Loucy (cell line): ENCODE results near the gene LRRC61.

ENCODE experiments used
- EZH2phosphoT487 ChIP-seq: fragments of 200-600 bp; IDR thresholded peaks from 2 replicates; pipeline ENCODE4 v1.6.1; 2018; ENCODE audit warnings: antibody characterized with exemption, mild to moderate bottlenecking, moderate library complexity, borderline replicate concordance
- TF ChIP-seq, protein P1 (sequence below): fragments of 200-600 bp; sonication (generic); conservative IDR thresholded peaks from 2 replicates; pipeline ENCODE4 v1.5.1; 2014; ENCODE audit warnings: mild to moderate bottlenecking, antibody characterized with exemption, low read length

DNA sequence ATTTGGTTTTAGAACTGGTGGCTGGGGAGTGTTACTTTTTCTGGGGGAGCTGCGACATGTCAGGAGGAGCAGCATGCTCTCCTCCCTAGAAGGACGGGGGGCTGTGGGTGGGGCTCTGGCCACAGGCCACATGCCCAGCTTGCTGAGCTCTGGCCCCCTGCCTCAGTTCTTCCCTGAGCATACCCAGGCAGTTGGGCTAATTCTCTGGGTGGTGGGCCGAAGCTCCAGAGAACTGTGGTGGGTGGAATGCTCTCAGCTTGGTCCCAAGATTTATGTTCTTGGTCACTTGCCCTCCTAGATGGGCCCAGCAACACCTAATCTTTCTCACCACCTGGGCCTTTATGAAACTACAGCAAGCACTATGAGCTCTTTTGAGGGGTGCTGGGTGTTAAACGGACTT lies 50.9 kb downstream of the LRRC61 start:
- TF ChIP-seq, protein P1, sequence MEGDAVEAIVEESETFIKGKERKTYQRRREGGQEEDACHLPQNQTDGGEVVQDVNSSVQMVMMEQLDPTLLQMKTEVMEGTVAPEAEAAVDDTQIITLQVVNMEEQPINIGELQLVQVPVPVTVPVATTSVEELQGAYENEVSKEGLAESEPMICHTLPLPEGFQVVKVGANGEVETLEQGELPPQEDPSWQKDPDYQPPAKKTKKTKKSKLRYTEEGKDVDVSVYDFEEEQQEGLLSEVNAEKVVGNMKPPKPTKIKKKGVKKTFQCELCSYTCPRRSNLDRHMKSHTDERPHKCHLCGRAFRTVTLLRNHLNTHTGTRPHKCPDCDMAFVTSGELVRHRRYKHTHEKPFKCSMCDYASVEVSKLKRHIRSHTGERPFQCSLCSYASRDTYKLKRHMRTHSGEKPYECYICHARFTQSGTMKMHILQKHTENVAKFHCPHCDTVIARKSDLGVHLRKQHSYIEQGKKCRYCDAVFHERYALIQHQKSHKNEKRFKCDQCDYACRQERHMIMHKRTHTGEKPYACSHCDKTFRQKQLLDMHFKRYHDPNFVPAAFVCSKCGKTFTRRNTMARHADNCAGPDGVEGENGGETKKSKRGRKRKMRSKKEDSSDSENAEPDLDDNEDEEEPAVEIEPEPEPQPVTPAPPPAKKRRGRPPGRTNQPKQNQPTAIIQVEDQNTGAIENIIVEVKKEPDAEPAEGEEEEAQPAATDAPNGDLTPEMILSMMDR: no peak
- no peak for TF ChIP-seq EZH2phosphoT487
